Cardiac muscle cell (in vitro differentiated cells and primary cell): ENCODE data around the gene ZMYM5. TPM values are rescaled to one million over a fixed set of nuclear protein-coding genes. Genes with fewer than 3 reads are reported as not detected.
A peak's percentile ranks its signal among the peaks of the same experiment; 100 is the strongest.

Experiments used
- DNase-seq, 2 donors: peaks; one replicate each; pipeline versions ENCODE4 v3.0.0 to v3.0.0-alpha.2; 2010 to 2017; ENCODE audit warnings: low read depth in 1 of 2, low spot score in 1 of 2
- H3K27ac ChIP-seq: fragments of 200-600 bp; sonication (generic); 2 replicates; pipeline ENCODE4 v1.5.1; 2016
- H3K27me3 ChIP-seq: fragments of 200-600 bp; sonication (generic); 2 replicates; pipeline ENCODE4 v1.6.0; 2016; ENCODE audit warnings: control low read depth
- H3K36me3 ChIP-seq: fragments of 200-600 bp; sonication (generic); 2 replicates; pipeline ENCODE4 v1.5.1; 2016; ENCODE audit warnings: control low read depth
- H3K4me1 ChIP-seq: fragments of 200-600 bp; sonication (generic); 2 replicates; pipeline ENCODE4 v1.8.1; 2017; ENCODE audit warnings: low read depth, mild to moderate bottlenecking, mixed run types
- H3K4me3 ChIP-seq: fragments of 200-600 bp; sonication (generic); 2 replicates; pipeline ENCODE4 v1.5.1; 2016; ENCODE audit warnings: mild to moderate bottlenecking
- H3K9me3 ChIP-seq: fragments of 200-600 bp; sonication (generic); 2 replicates; pipeline ENCODE4 v1.5.1; 2017; ENCODE audit warnings: low read depth, mild to moderate bottlenecking, control low read depth
- CTCF ChIP-seq: IDR thresholded peaks from 2 replicates; pipeline ENCODE4 v1.5.1; 2012; ENCODE audit warnings: low read depth, mild to moderate bottlenecking, low read length
- polyA plus RNA-seq: library from polyadenylated mRNA; unstranded; fragments of >200 nt; fragmentation: Nextera tagmentation; extraction: Ambion mirVana; gene quantifications from 2 replicates; pipeline ENCODE4 v1.2.1, GENCODE V29; 2016
- total RNA-seq: library from RNA; depleted of rRNA; stranded (reverse); fragments of >200 nt; gene quantifications from 2 replicates; pipeline ENCODE4 v1.2.3, GENCODE V29; 2016

Gene ZMYM5
- total and polyA plus RNA-seq, 2 experiments from 2014 or later: 6.6 to 15.5 TPM

GRCh38 chr13:19888799-19889198, 25.4 kb upstream of the ZMYM5 start:
- H3K9me3 ChIP-seq: no peaks in the 10 kb centered on the region
- H3K36me3 ChIP-seq: no peaks in the 10 kb centered on the region
- H3K4me1 ChIP-seq: no peaks in the 10 kb centered on the region
- H3K4me3 ChIP-seq: no peak overlapping the region
- peak; percentile 27 for TF ChIP-seq CTCF
- no peaks in the 10 kb centered on the region for H3K27me3 ChIP-seq
- no peak overlapping the region for H3K27ac ChIP-seq
- DNase-seq: peak in 1 of 2 donors; percentile 48

GRCh38 chr13:19882231-19882630, 18.8 kb upstream of the ZMYM5 start:
- H3K27me3 ChIP-seq: no peaks in the 10 kb centered on the region
- H3K27ac ChIP-seq: no peak overlapping the region
- no peak for TF ChIP-seq CTCF
- H3K9me3 ChIP-seq: no peaks in the 10 kb centered on the region
- H3K36me3 ChIP-seq: no peaks in the 10 kb centered on the region
- no peak for DNase-seq
- no peak overlapping the region for H3K4me3 ChIP-seq
- no peaks in the 10 kb centered on the region for H3K4me1 ChIP-seq

GRCh38 chr13:19881641-19882040, 18.2 kb upstream of the ZMYM5 start:
- no peaks in the 10 kb centered on the region for H3K9me3 ChIP-seq
- H3K4me3 ChIP-seq: no peak overlapping the region
- H3K4me1 ChIP-seq: no peaks in the 10 kb centered on the region
- no peak for TF ChIP-seq CTCF
- H3K27me3 ChIP-seq: no peaks in the 10 kb centered on the region
- DNase-seq: no peak
- no peaks in the 10 kb centered on the region for H3K36me3 ChIP-seq
- H3K27ac ChIP-seq: no peak overlapping the region

- Histone ChIP-seq H3K4me1 (peaks cover 16% of the 10 kb centered on the region), H3K36me3 (no peaks in the 10 kb centered on the region), H3K27me3 (no peaks in the 10 kb centered on the region), H3K27ac (peak overlapping the region; percentile 88), H3K4me3 (peak overlapping the region; percentile 45), H3K9me3 (no peaks in the 10 kb centered on the region)
- peak; percentile 69 for TF ChIP-seq CTCF
- peak; percentile 31 to 86 for DNase-seq
Measured at GRCh38 chr13:19864746-19865309, 1.4 kb upstream of the ZMYM5 start.

GRCh38 chr13:19864024-19864745, 736 bp upstream of the ZMYM5 start:
- peak; percentile 9 to 94 for DNase-seq
- peak overlapping the region; percentile 45 for H3K4me3 ChIP-seq
- H3K36me3 ChIP-seq: no peaks in the 10 kb centered on the region
- H3K9me3 ChIP-seq: no peaks in the 10 kb centered on the region
- TF ChIP-seq CTCF: no peak
- H3K27me3 ChIP-seq: no peaks in the 10 kb centered on the region
- peak overlapping the region; percentile 88 for H3K27ac ChIP-seq
- peaks cover 16% of the 10 kb centered on the region for H3K4me1 ChIP-seq
